Measurements from ENCODE around the gene DOK7.

The DOK7 gene

GRCh38 chr4:3464349-3464905 lies 1.3 kb downstream of the DOK7 start:
- DNase-seq: no peak

DNA sequence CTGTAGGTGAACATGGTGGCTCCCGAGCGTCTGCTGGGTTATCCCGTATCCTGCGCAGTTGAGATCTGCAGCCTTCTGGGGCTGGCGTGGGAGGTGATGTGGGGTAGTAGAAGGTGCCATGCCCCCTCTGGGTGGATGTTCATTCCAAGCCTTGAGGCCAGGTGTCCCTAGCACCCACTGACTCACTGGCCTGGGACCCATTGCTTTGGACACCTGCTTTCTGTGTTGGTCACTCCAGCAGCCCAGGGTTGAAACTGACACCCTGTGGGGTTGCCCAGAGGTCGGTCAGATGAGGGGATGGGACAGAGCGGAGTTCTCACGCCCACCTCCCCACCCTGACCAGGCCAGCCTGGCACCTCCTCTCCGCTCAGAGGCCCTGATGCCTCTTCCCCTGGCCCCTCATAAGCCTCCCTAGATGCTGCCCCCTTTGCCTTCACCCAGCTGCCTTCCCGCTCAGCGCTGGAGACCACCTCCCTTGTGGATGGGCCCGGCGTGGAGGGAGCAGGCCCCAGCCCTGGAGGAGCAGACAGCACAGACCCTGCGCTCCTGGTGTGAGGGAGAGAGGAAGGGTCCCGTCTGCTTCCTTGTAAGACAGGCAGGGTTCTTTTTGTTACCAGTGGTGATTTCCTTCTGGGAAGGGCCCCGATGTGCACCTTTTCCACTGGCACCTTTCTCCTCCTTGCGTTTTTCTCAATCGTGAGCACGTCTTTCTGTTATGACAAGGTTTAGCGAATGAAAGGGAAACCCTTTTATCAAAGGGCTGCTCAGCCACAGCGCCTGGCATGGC lies 2.0 kb downstream of the DOK7 start:
- DNase-seq: no peak

GRCh38 chr4:3465698-3466671 lies 2.9 kb downstream of the DOK7 start:
- DNase-seq: no peak

DNA sequence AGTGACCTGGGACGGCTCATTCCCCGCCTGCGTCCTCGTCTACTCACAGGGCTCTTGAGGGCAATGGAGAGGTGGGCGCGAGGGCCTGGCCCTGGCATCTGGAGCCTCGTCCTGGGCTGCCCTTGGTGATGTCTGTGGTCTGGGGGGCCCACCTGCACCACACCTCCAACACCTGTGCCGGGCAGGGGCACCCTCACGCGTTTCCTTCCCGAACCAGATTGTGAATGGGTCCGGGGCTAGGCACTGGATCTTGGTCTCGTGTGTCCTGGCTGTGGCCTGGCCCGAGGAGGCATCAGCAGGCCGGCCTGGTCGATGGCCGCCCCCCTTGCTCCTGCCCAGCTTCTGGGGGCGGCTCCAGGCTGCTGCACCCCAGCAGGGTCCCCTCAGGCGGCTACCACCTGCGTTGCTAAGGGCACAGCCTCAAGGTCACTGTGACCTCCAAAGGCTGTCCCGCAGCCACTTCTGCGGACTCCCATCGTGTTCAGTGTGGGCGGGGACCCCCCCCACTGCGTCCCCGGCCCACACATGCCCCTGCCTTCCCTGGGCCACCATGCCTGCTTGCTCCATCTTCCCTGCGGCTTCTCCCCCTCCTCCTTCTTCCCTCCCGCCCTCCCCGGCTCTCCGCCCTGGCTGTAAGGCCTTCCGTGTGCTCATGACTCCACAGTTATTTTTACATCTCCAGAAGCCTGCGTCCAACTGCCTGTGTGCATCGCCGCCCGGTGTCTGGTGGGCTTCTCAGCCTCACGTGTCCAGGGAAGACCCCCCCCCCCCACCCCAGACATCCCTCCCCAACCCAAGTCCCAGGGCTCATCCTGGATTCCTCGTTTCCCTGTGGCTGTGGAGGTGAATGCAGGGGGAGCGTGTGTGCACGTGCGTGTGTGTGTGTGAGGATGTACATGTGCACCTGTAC lies 3.8 kb downstream of the DOK7 start:
- no peak for DNase-seq

DNA sequence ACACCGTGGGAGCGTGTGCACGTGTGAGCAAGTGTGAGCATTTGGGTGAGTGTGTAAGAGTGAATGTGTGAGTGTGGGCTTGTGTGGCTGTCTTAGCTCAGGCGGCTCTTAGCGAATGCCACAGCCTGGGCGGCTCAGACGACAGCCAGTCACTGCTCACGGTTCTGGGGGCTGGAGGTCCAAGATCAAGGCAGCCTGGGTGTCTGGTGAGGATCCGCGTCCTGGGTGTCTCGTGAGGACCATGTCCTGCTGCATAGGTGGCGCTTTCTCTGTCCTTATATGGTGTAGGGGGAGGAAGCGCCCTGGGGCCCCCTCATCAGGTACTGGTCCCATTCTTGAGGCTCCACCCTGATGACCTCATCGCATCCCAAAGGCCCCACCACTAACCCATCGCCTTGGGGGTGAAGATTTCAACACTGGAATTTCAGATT lies 4.5 kb downstream of the DOK7 start:
- no peak for DNase-seq

DNA sequence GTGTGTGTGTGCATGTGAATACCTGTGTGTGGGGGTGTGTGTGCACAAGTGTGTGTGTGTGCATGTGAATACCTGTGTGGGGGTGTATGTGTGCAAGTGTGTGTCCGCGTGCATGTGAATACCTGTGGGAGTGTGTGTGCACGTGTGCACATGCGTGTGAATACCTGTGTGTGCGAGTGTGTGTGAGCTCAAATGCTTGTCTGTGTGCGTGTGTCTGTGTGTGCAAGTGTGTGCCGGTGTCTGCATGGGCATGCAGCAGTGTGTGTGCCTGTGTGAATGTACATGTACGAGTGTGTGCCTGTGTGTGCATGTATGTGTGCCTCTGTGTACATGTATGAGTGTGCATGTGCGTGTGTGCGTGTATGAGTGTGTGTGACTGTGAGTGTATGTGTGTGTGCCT lies 5.0 kb downstream of the DOK7 start:
- DNase-seq: no peak

- DNase-seq: no peak
Observed at GRCh38 chr4:3468804-3469203, 5.7 kb downstream of the DOK7 start.

- DNase-seq: no peak
Observed at GRCh38 chr4:3469386-3470243, 6.5 kb downstream of the DOK7 start.

GRCh38 chr4:3470244-3471097 lies 7.4 kb downstream of the DOK7 start:
- DNase-seq: no peak

- no peak for DNase-seq
Observed at GRCh38 chr4:3471098-3471760, 8.1 kb downstream of the DOK7 start.

DNA sequence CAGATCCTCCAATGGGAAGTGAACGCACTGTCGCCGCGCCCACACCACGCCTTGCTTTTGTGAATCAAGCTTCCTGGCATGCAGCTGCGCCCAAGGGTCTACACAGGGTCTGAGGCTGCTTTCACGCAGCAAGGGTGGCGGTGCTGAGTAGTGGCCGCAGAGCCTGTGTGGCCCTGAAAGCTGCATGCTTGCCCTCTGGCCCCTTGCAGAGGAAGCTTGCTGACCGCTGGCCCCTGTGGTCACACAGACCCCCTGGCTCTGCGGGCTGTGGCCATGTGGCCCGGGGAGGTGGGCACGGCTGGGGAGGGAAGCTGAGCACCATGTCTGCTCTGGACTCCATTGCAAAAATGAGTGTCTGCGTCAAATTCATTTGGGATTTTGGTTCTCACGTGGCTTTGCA lies 8.8 kb downstream of the DOK7 start:
- DNase-seq: no peak

GRCh38 chr4:3472411-3473141 lies 9.5 kb downstream of the DOK7 start:
- DNase-seq: no peak

GRCh38 chr4:3473181-3473950 lies 10.3 kb downstream of the DOK7 start:
- DNase-seq: no peak

DNA sequence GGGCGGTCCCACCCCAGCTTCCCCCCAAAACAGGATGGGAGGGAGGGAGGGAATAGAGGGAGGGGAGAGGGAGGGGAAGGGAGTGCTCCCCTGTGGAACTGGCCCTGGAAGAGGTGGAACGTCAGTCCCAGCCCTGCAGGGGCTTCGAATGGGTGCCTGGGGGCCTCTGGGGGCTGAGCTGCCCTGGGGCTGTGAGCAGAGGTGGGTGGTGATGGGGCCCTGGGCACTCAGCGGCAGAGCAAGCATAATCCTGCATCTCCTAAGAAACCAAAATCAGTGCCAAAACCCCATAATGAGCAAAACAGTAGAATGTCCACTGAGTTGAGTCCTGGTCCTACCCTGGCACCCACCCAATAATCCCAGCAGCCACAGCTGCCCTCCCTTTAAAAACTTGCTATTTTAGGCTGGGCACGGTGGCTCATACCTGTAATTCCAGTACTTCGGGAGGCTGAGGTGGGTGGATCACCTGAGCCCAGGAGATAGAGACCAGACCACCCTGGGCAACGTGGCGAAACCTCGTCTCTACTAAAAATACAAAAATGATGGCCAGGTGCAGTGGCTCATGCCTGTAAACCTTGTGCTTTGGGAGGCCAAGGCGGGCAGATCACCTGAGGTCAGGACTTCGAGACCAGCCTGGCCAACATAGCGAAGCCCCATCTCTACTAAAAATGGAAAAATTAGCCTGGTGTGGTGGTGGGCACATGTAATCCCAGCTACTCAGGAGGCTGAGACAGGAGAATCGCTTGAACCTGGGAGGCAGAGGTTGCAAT lies 11.1 kb downstream of the DOK7 start:
- DNase-seq: no peak

- no peak for DNase-seq
Observed at GRCh38 chr4:3475041-3475712, 12.1 kb downstream of the DOK7 start.

GRCh38 chr4:3475713-3476260 lies 12.7 kb downstream of the DOK7 start:
- no peak for DNase-seq

GRCh38 chr4:3476341-3476747 lies 13.2 kb downstream of the DOK7 start:
- DNase-seq: no peak

Measured in hippocampal formation (tissue), 2 donors.